HG03280 (cell line): ENCODE results near the gene NRG2.

ENCODE experiments used
- ATAC-seq: cut with Tn5 transposase; IDR thresholded peaks from one replicate; pipeline ENCODE4 v1.9.1; 2021; ENCODE audit warnings: mild to moderate bottlenecking, moderate library complexity; ENCODE audit not compliant: unreplicated experiment

The NRG2 gene

GRCh38 chr5:139843991-139844390 lies 199.1 kb downstream of the NRG2 start:
- ATAC-seq = no peak

- no peak for ATAC-seq
Measured at GRCh38 chr5:139842321-139842720, 200.8 kb downstream of the NRG2 start.

GRCh38 chr5:139841549-139841948 lies 201.6 kb downstream of the NRG2 start:
- no peak for ATAC-seq

GRCh38 chr5:139839918-139840317 lies 203.2 kb downstream of the NRG2 start:
- ATAC-seq = no peak

GRCh38 chr5:139839232-139839815 lies 203.8 kb downstream of the NRG2 start:
- ATAC-seq = no peak

GRCh38 chr5:139838381-139839197 lies 204.5 kb downstream of the NRG2 start:
- ATAC-seq = no peak

GRCh38 chr5:139837711-139838380 lies 205.3 kb downstream of the NRG2 start:
- no peak for ATAC-seq

GRCh38 chr5:139836469-139837208 lies 206.5 kb downstream of the NRG2 start:
- no peak for ATAC-seq

GRCh38 chr5:139835656-139836055 lies 207.4 kb downstream of the NRG2 start:
- ATAC-seq = no peak

GRCh38 chr5:139833525-139833924 lies 209.6 kb downstream of the NRG2 start:
- ATAC-seq = no peak

- no peak for ATAC-seq
Measured at GRCh38 chr5:139831624-139832023, 211.5 kb downstream of the NRG2 start.

- no peak for ATAC-seq
Measured at GRCh38 chr5:139829471-139829870, 213.6 kb downstream of the NRG2 start.

GRCh38 chr5:139828207-139828895 lies 214.7 kb downstream of the NRG2 start:
- ATAC-seq = no peak

GRCh38 chr5:139825690-139826089 lies 217.4 kb downstream of the NRG2 start:
- ATAC-seq = no peak

- no peak for ATAC-seq
Measured at GRCh38 chr5:139823757-139824355, 219.2 kb downstream of the NRG2 start.

- ATAC-seq = no peak
Measured at GRCh38 chr5:139822553-139823425, 220.3 kb downstream of the NRG2 start.

GRCh38 chr5:139821806-139822552 lies 221.1 kb downstream of the NRG2 start:
- no peak for ATAC-seq

GRCh38 chr5:139820606-139821005 lies 222.5 kb downstream of the NRG2 start:
- no peak for ATAC-seq

- ATAC-seq = no peak
Measured at GRCh38 chr5:139820130-139820529, 223.0 kb downstream of the NRG2 start.
